ENCODE data around the gene TRMT112. TPM values are rescaled to one million over a fixed set of nuclear protein-coding genes. Genes with fewer than 3 reads are reported as not detected.

Gene TRMT112
- total RNA-seq, 6 donors from 2014 or later, result 110 to 215 (median 170) TPM

DNA sequence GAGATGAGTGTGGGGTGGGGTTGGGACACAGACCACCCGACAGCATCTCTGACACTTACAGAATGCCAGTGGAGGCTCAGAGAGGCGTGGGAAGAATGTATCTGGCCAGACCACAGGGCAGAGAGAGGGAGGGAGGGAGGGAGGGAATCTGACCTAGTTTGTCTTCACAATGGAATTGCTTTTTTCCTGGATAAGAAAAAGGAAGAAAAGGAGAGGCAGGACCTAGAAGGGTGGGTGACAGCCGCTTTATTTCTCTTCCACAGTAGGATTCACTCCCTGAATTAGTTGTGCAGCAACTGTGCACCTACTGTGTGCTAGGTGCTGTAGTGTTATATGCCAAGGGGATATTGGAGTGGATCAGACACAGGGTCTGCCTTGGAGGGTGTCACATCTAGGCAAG is 22.6 kb downstream of the TRMT112 start:
- peaks cover 23 to 31% (median 27%) of the 10 kb centered on the region in 4 donors for H3K4me1 ChIP-seq
- ATAC-seq (ENCODE audit: low FRiP score in 2 of 2) (no peak), DNase-seq (no peak)
- H3K27ac ChIP-seq, result no peak overlapping the region
- no peaks in the 10 kb centered on the region for H3K36me3 ChIP-seq
- H3K4me3 ChIP-seq, result no peak overlapping the region
- peaks cover 0 to 65% (median 43%) of the 10 kb centered on the region in 4 donors for H3K27me3 ChIP-seq
- 50 to 68% methylated on average over 3 of the region's 3 CpGs for WGBS, 2 donors
- TF ChIP-seq POLR2A (IDR thresholded peaks at IDR 0.05) (no peak), EP300 (IDR thresholded peaks at IDR 0.05) (no peak), POLR2AphosphoS5 (IDR thresholded peaks at IDR 0.05) (no peak)
- TF ChIP-seq, protein P1, sequence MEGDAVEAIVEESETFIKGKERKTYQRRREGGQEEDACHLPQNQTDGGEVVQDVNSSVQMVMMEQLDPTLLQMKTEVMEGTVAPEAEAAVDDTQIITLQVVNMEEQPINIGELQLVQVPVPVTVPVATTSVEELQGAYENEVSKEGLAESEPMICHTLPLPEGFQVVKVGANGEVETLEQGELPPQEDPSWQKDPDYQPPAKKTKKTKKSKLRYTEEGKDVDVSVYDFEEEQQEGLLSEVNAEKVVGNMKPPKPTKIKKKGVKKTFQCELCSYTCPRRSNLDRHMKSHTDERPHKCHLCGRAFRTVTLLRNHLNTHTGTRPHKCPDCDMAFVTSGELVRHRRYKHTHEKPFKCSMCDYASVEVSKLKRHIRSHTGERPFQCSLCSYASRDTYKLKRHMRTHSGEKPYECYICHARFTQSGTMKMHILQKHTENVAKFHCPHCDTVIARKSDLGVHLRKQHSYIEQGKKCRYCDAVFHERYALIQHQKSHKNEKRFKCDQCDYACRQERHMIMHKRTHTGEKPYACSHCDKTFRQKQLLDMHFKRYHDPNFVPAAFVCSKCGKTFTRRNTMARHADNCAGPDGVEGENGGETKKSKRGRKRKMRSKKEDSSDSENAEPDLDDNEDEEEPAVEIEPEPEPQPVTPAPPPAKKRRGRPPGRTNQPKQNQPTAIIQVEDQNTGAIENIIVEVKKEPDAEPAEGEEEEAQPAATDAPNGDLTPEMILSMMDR (IDR thresholded peaks at IDR 0.05), result no peak
- H3K9me3 ChIP-seq, result no peaks in the 10 kb centered on the region

- no peak for TF ChIP-seq EP300 (IDR thresholded peaks at IDR 0.05)
- no peak for TF ChIP-seq POLR2A (IDR thresholded peaks at IDR 0.05)
- TF ChIP-seq POLR2AphosphoS5 (IDR thresholded peaks at IDR 0.05), result no peak
- TF ChIP-seq, protein P1 (IDR thresholded peaks at IDR 0.05), result no peak
- H3K9me3 ChIP-seq, result no peaks in the 10 kb centered on the region
- no peak overlapping the region for H3K27ac ChIP-seq
- peak overlapping the region; percentile 4 to 46 (median 34) for H3K4me3 ChIP-seq
- WGBS, 2 donors, result 27 to 33% methylated on average over 33 to 40 of the region's 42 CpGs
- peaks cover 0 to 50% (median 33%) of the 10 kb centered on the region in 4 donors for H3K27me3 ChIP-seq
- H3K4me1 ChIP-seq, result peaks cover 14 to 23% (median 18%) of the 10 kb centered on the region in 4 donors
- DNase-seq (peak in 1 of 2 donors; percentile 75), ATAC-seq (ENCODE audit: low FRiP score in 2 of 2) (no peak)
- no peaks in the 10 kb centered on the region for H3K36me3 ChIP-seq
Observed at GRCh38 chr11:64292460-64293254, 24.7 kb downstream of the TRMT112 start.

GRCh38 chr11:64291752-64292459 is 25.5 kb downstream of the TRMT112 start:
- no peaks in the 10 kb centered on the region for H3K9me3 ChIP-seq
- H3K27me3 ChIP-seq, result peaks cover 0 to 42% (median 26%) of the 10 kb centered on the region in 4 donors
- TF ChIP-seq EP300 (IDR thresholded peaks at IDR 0.05) (no peak), POLR2AphosphoS5 (IDR thresholded peaks at IDR 0.05) (no peak), POLR2A (IDR thresholded peaks at IDR 0.05) (no peak)
- TF ChIP-seq, protein P1 (IDR thresholded peaks at IDR 0.05), result no peak
- no peak overlapping the region for H3K27ac ChIP-seq
- ATAC-seq (ENCODE audit: low FRiP score in 2 of 2), result peak in 1 of 2 donors; percentile 29
- no peaks in the 10 kb centered on the region for H3K36me3 ChIP-seq
- H3K4me3 ChIP-seq, result peak overlapping the region; percentile 4 to 46 (median 34)
- WGBS, 2 donors, result 0% methylated on average over 2 of the region's 96 CpGs; no CpG with 5 or more reads in 1 of the 2 donors
- peak in 1 of 2 donors; percentile 86 for DNase-seq
- peaks cover 14 to 23% (median 18%) of the 10 kb centered on the region in 4 donors for H3K4me1 ChIP-seq

GRCh38 chr11:64291262-64291751 is 26.1 kb downstream of the TRMT112 start, which contains the start of gene KCNK4:
Gene KCNK4 (plus strand): TSS chr11:64291302. CDS start chr11:64293019, 1,717 bp downstream.
- peaks cover 0 to 38% (median 24%) of the 10 kb centered on the region in 4 donors for H3K27me3 ChIP-seq
- peaks cover 17 to 29% (median 21%) of the 10 kb centered on the region in 4 donors for H3K4me1 ChIP-seq
- ATAC-seq (ENCODE audit: low FRiP score in 2 of 2) (no peak), DNase-seq (peak in 1 of 2 donors; percentile 81)
- TF ChIP-seq POLR2A (IDR thresholded peaks at IDR 0.05), result no peak
- no peak for TF ChIP-seq EP300 (IDR thresholded peaks at IDR 0.05)
- TF ChIP-seq, protein P1 (IDR thresholded peaks at IDR 0.05), result no peak
- no peak for TF ChIP-seq POLR2AphosphoS5 (IDR thresholded peaks at IDR 0.05)
- 7 to 17% methylated on average over 5 to 15 of the region's 45 CpGs for WGBS, 2 donors
- no peaks in the 10 kb centered on the region for H3K9me3 ChIP-seq
- H3K36me3 ChIP-seq, result no peaks in the 10 kb centered on the region
- H3K4me3 ChIP-seq, result peak within 1 kb of the TSS; percentile 4 to 46 (median 34)
- H3K27ac ChIP-seq, result no peak within 1 kb of the TSS

All from upper lobe of left lung (tissue), 6 donors.